T-helper 1 cell treated with Interleukin-12 subunit alpha and Interleukin-12 subunit beta and Interleukin-4 antibody, amounts not matched to agents 30 μg/mL and 1 μg/mL, for 36 hours (primary cell): ENCODE data around the gene NRTN.

Source experiments
- H3K27ac Mint-ChIP-seq: one replicate; pipeline ENCODE4 v1.8.0; 2021; ENCODE audit warnings: mild to moderate bottlenecking, mixed read lengths
- H3K27me3 Mint-ChIP-seq: one replicate; pipeline ENCODE4 v1.8.0; 2021; ENCODE audit warnings: low read depth, mixed read lengths
- H3K36me3 Mint-ChIP-seq: one replicate; pipeline ENCODE4 v1.8.0; 2021; ENCODE audit warnings: low read depth, mixed read lengths
- H3K4me1 Mint-ChIP-seq: one replicate; pipeline ENCODE4 v1.8.0; 2021; ENCODE audit warnings: low read depth, mixed read lengths
- H3K4me3 Mint-ChIP-seq: one replicate; pipeline ENCODE4 v1.8.0; 2021; ENCODE audit warnings: mild to moderate bottlenecking, moderate library complexity, mixed read lengths
- H3K9me3 Mint-ChIP-seq: one replicate; pipeline ENCODE4 v1.8.0; 2021; ENCODE audit warnings: mixed read lengths

NRTN gene

DNA sequence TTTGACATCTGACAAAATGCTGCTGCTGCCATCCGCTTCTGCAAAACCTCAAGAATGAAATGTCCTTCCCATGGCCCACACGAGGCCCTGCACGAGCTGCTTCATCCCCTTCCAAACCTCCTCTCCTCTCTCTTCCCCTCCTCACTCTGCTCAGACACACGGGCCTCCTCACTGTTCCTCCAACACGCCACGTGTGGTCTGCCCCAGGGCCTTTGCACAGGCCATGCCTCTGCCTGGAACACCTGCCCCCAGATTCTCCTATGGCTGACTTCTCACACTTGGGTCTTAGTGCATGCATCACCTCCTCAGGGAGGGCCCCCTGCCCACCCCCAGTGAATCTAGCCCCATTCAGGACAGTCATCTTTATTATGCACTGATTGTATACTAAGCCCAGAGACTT lies 15.9 kb downstream of the NRTN start:
- no peaks in the 10 kb centered on the region for H3K9me3 Mint-ChIP-seq
- no peaks in the 10 kb centered on the region for H3K36me3 Mint-ChIP-seq
- H3K4me1 Mint-ChIP-seq = no peaks in the 10 kb centered on the region
- H3K4me3 Mint-ChIP-seq = no peak overlapping the region
- H3K27ac Mint-ChIP-seq = no peak overlapping the region
- H3K27me3 Mint-ChIP-seq = no peaks in the 10 kb centered on the region

DNA sequence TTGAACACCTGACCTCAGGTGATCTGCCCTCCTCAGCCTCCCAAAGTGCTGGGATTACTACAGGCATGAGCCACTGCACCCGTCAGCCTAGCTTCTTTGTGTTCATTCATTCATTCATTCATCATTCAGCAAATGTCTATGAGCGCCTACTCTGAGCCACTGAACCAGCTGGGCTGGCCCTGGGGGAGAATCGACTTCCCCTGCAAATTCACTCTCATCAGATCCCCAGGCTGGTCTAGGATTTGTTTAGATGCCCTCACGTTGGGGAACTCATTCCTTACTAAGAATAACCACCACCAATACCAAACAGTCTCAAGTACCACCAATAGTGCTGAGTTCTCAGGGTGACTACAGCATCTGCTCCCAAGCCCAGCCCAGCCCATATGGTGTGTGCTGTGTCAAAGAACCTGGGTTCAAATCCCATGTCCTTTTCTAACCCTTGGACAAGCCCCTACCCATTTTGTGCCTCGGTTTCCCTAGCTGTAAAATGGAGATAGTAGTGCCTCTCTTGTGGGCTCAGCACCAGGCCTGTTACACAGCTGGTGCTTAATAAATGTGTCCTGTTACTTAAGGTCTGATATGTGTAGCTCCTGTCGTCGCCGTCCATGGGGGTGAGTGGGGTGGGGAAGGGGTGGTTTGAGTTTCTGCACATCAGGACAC lies 16.8 kb downstream of the NRTN start:
- Mint-ChIP-seq H3K27me3 (no peaks in the 10 kb centered on the region), H3K4me1 (no peaks in the 10 kb centered on the region), H3K9me3 (no peaks in the 10 kb centered on the region), H3K36me3 (no peaks in the 10 kb centered on the region), H3K4me3 (no peak overlapping the region), H3K27ac (no peak overlapping the region)

DNA sequence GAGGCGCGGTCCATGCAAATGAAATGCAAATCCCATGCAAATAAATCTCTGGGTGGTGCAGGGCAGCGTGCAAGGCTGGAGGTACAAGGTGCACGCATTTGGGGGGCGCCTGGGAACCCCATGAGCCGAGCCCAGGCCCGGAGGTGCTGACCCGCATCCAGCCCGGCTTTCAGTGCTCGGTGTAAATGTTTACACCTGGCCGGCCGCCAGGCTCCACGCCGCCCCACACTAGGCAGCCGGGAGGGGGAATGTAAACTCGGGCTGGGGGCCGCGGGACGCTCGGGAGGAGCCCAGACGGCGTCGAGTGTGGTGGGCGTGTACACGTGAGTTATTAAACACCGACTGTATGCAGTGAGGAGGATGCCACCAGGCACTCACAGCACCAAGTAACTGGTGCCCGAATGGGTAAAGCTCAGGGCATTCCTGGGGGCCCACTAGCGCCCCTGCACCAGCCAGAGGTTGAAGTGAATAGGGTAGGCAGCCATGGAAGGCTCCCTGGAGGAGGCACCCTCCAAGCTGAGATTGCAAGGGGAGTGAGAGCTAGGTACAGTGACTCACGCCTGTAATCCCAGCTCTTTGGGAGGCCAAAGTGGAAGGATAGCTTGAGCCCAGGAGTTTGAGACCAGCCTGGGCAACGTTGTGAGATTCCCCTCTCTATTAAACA lies 17.4 kb downstream of the NRTN start:
- no peak overlapping the region for H3K27ac Mint-ChIP-seq
- no peaks in the 10 kb centered on the region for H3K9me3 Mint-ChIP-seq
- no peak overlapping the region for H3K4me3 Mint-ChIP-seq
- no peaks in the 10 kb centered on the region for H3K36me3 Mint-ChIP-seq
- peaks cover 3% of the 10 kb centered on the region for H3K27me3 Mint-ChIP-seq
- peaks cover 3% of the 10 kb centered on the region for H3K4me1 Mint-ChIP-seq

DNA sequence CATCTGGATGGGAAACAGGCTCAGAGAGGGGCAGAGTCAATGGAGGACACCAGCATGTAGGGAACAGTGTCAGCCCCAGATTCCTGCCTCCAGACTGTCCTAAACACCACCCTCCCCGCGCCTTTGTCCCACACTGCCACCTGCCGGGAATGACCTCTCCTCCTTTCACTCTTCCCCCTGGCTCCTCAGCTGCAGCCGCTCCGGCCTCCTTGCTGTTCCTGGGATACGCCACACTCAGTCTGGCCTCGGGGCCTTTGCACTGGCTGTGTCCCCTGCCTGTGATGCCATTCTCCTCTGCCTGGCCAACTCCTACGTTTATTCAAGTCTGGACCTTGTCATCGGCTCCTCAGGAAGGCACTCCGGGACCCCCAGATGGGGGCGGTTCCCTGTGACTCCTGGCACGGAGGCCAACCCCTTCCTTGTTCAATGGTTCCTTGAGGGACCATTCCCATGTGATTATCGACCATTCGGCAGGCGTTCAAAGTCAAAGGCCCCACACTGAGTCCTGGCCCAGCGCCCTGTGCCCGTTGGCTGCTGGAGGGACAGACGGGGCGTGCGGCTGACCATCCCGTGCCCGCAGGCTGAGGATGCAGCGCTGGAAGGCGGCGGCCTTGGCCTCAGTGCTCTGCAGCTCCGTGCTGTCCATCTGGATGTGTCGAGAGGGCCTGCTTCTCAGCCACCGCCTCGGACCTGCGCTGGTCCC lies 18.9 kb downstream of the NRTN start:
- no peaks in the 10 kb centered on the region for H3K36me3 Mint-ChIP-seq
- H3K9me3 Mint-ChIP-seq = no peaks in the 10 kb centered on the region
- peaks cover 3% of the 10 kb centered on the region for H3K27me3 Mint-ChIP-seq
- no peak overlapping the region for H3K27ac Mint-ChIP-seq
- no peak overlapping the region for H3K4me3 Mint-ChIP-seq
- H3K4me1 Mint-ChIP-seq = peaks cover 6% of the 10 kb centered on the region

DNA sequence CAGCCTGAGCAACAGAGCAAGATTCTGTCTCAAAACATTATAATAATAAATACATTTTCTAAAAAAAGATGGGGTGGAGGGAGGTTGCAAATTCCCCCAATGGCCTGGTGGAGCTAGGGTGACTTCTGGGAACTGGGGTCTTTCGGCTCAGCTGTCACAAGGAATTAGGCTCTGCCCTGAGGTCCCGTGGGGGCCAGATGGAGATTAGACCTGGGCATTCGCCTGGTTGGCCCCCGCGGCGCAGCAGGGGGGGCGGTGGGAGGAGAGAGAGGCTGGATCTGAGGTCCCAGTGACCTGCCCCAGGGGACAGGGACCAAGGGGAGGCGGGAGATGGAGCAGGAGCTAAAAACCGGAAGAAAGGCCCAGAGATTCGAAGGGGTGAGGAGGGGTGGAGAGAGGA lies 19.9 kb downstream of the NRTN start:
- Mint-ChIP-seq H3K4me3 (no peak overlapping the region), H3K36me3 (no peaks in the 10 kb centered on the region), H3K27ac (no peak overlapping the region), H3K9me3 (no peaks in the 10 kb centered on the region), H3K27me3 (peaks cover 3% of the 10 kb centered on the region), H3K4me1 (peaks cover 6% of the 10 kb centered on the region)

DNA sequence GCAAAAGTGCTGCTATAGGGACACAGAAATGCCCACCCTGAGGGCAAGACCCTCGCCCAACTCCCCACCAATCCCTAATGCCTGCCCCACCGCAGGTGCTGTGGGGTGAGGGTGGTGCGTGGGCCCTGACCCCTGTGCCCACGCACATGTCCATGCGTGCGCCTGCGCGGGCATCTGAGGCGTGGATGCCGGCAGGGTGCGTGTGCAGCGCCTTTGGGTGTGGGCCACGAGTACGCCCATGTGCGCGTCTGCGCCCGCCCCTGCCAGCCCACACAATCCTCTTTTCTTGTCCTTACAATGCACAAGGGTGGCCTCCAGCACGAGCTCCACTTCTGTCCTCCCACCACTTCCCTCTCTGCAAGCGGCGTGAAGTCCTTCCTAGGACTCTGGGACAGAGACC lies 20.3 kb downstream of the NRTN start:
- no peak overlapping the region for H3K27ac Mint-ChIP-seq
- H3K36me3 Mint-ChIP-seq = no peaks in the 10 kb centered on the region

DNA sequence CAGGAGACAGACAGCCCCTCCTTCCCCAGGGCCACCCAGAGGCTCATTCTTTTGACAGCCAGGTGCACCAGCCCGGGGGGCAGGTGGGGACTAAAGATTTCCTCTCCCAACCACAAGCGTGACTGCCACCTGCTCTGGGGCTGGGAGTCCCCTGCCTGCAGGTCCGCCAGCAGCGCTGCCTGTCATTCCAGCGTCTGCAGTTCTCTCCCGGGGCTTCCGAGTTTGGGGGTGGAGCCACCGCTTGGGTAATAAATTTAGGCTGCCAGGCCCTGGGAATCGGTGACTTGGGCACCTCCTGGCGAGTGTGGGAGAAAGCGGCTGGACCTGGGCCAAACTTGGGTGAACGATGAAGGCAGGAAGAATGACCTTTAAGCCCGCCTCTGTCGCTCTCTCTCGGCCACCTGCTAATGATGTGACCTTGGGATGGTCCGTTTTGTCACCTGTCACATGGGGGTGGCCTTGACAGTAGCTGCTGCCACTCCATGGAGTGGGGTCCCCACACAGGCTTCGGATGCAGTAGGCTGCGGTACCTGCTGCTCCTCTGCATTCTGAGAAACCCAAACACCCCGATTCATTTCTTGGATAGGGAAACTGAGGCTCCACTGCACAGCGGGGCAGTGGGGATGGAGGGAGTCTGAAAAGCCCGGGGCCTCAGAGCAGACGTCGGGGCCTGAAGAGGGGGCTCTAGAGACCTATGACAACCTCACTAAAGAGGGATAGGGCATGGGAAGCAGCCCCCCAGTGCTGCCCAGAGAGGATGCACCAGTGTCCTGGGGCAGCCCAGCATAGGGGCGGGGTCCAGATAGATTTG lies 21.9 kb downstream of the NRTN start:
- H3K27ac Mint-ChIP-seq = peak overlapping the region; percentile 85
- peaks cover 6% of the 10 kb centered on the region for H3K4me1 Mint-ChIP-seq
- no peaks in the 10 kb centered on the region for H3K36me3 Mint-ChIP-seq
- peak overlapping the region; percentile 79 for H3K4me3 Mint-ChIP-seq
- no peaks in the 10 kb centered on the region for H3K9me3 Mint-ChIP-seq
- H3K27me3 Mint-ChIP-seq = peaks cover 3% of the 10 kb centered on the region

More for the DNA sequence above, 20.3 kb downstream of the NRTN start:
- H3K4me3 Mint-ChIP-seq = no peak overlapping the region
- H3K4me1 Mint-ChIP-seq = peaks cover 6% of the 10 kb centered on the region
- H3K9me3 Mint-ChIP-seq = no peaks in the 10 kb centered on the region
- peaks cover 3% of the 10 kb centered on the region for H3K27me3 Mint-ChIP-seq

DNA sequence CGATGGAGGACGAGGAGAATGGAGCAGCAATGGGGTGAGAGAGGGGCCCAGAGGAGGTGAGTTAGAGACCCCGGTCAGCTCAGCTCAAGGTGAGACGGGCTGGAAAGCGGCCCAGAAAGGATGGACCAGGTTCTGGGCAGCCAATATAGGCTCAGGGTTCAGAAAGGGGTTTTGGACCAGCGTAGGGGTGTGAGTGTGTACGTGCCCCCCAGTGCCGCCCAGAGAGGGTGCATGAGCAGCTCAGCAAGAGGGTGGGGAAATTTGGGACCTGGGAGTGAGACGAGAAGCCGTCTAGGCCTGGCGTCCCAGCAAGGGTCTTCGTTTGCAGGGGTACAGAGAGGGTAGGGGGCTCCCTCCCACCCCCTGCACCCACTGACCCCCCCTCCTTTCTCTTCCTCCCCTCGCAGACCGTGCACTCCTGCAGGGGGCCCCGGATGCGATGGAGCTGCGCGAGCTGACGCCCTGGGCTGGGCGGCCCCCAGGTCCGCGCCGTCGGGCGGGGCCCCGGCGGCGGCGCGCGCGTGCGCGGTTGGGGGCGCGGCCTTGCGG lies 22.5 kb downstream of the NRTN start:
- Mint-ChIP-seq H3K27ac (peak overlapping the region; percentile 85), H3K36me3 (no peaks in the 10 kb centered on the region), H3K4me1 (peaks cover 6% of the 10 kb centered on the region), H3K4me3 (peak overlapping the region; percentile 79), H3K27me3 (peaks cover 3% of the 10 kb centered on the region), H3K9me3 (no peaks in the 10 kb centered on the region)

DNA sequence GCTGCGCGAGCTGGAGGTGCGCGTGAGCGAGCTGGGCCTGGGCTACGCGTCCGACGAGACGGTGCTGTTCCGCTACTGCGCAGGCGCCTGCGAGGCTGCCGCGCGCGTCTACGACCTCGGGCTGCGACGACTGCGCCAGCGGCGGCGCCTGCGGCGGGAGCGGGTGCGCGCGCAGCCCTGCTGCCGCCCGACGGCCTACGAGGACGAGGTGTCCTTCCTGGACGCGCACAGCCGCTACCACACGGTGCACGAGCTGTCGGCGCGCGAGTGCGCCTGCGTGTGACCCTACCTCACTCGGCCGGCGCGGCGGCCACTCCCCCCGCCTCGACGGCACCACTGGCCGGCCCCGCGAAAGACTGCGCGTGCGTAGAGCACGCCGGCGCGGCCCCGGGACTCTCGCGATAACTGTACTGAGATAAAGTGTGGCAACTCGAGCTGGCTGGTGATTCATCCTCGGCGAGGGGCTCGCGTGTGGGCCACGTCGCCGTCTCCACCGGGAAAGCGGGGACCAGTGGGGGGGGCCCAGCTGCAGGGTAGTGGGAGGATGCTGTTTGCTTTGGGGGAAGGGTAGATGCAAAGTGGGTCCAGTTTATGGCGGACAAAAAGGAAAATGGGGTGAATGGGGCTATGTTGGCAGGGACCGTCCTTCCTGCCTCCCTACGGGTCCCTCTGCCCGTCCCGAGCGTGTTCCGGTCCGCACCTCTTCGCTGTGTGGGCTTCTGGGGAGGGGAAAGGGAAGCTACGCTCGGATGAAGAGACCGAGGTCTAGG lies 23.2 kb downstream of the NRTN start:
- peaks cover 6% of the 10 kb centered on the region for H3K4me1 Mint-ChIP-seq
- H3K27me3 Mint-ChIP-seq = peaks cover 3% of the 10 kb centered on the region
- H3K27ac Mint-ChIP-seq = peak overlapping the region; percentile 99
- no peaks in the 10 kb centered on the region for H3K36me3 Mint-ChIP-seq
- H3K4me3 Mint-ChIP-seq = peak overlapping the region; percentile 98
- H3K9me3 Mint-ChIP-seq = no peaks in the 10 kb centered on the region

DNA sequence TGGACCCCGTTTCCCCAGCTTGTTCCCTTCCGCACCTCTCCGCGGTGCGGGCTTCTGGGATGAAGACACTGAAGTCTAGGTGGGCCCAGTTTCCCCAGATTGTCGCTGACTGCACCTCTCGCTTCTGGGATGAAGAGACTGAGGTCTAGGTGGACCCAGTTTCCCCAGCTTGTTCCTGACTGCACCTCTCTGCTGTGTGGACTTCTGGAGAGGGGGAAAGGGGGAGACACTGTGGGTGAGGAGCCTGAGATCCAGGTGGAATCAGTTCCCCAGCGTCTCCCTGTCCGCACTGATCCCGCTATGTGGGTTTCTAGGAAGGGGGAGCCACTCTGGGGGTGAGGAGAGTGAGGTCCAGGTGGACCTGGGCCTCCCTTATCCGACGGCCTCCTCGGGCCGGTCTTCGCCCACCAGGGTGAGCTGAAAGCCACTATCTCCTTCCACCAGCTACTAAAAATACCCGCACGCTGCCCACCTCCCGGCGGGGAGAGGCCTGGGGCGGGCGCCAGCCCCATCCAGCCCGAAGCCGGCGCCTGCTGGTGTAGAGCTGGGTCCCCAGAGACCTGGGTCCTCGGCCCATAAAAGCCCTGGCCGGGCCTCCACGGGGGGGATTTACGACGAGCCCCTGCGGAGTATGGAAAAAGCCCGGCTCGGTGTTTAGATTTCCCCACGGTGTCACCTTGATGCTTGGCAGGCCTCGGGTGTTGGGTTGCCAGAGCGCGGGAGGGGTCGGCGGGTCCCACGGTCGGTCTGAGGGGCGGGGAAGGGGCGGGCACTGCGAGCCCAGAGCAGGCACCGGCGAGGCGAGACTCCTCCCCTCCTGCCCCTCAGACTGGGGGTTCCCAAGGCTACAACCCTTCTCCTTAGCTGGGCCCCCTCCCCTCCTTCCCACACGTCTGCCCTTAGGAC lies 24.0 kb downstream of the NRTN start:
- Mint-ChIP-seq H3K27me3 (peaks cover 3% of the 10 kb centered on the region), H3K36me3 (no peaks in the 10 kb centered on the region), H3K9me3 (no peaks in the 10 kb centered on the region), H3K27ac (peak overlapping the region; percentile 99), H3K4me3 (peak overlapping the region; percentile 98), H3K4me1 (peaks cover 6% of the 10 kb centered on the region)

DNA sequence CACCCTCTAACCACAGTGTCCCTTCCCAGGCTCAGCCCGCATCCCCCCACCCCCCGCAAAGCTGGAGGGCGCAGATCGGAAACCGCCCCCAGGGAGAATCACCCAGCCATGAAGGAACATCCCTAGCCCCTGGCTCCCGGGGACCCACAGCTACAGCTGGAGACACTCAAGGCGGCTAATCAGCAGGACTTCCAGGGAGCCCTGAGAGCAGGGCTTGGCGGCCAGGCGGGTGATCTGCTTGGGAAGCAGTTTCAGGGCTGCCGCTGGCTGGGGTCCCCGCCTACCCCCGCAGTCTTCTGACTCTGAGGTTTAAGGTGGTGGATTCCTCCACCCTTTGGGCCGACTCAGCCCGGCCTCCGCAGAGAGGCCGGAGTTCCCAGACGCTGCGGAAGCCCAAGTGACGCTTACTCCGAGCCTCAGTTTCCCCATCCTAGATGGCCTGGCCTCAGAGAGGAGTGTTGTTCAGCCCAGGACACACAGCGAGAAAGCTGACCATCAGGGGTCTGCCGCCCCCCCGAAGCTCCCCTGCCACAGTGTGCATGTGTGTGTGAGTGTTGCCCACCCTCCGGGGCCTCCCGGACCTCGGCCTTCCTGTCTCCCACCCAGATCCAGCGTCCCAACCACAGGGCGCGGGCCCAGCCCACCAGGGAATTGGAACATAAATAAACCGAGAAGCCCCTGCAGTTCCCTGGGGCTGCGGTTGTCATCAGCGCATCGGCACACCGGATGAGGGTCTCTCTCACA lies 24.9 kb downstream of the NRTN start:
- Mint-ChIP-seq H3K27ac (no peak overlapping the region), H3K4me3 (peak overlapping the region; percentile 69), H3K4me1 (peaks cover 6% of the 10 kb centered on the region), H3K27me3 (peaks cover 3% of the 10 kb centered on the region), H3K9me3 (no peaks in the 10 kb centered on the region), H3K36me3 (no peaks in the 10 kb centered on the region)

DNA sequence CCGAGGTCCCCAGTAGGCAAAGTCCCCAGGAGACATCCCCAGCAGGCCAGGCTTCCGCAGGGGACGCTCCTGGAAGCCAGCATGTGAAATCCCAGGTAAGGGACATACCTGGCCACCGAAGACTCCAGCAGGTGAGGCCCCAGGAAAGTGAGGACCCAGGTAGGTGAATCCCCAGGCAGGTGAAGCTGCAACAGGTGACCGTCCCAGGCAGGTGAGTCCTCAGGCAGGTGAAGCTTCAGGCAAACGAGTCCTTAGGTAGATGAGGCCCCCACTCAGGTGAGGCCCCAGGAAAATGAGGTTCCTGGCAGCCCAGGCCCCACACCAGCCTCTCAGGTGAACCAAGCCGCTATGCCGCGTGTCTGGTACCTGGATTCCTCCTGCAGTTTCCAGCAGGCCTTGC lies 26.3 kb downstream of the NRTN start:
- Mint-ChIP-seq H3K9me3 (no peaks in the 10 kb centered on the region), H3K4me3 (no peak overlapping the region), H3K4me1 (peaks cover 6% of the 10 kb centered on the region), H3K36me3 (no peaks in the 10 kb centered on the region), H3K27me3 (peaks cover 3% of the 10 kb centered on the region), H3K27ac (no peak overlapping the region)
